ENCODE data around the gene PKD1L1.

- TF ChIP-seq, protein P1, sequence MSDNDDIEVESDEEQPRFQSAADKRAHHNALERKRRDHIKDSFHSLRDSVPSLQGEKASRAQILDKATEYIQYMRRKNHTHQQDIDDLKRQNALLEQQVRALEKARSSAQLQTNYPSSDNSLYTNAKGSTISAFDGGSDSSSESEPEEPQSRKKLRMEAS (IDR thresholded peaks at IDR 0.05): no peak
- TF ChIP-seq, protein P2, sequence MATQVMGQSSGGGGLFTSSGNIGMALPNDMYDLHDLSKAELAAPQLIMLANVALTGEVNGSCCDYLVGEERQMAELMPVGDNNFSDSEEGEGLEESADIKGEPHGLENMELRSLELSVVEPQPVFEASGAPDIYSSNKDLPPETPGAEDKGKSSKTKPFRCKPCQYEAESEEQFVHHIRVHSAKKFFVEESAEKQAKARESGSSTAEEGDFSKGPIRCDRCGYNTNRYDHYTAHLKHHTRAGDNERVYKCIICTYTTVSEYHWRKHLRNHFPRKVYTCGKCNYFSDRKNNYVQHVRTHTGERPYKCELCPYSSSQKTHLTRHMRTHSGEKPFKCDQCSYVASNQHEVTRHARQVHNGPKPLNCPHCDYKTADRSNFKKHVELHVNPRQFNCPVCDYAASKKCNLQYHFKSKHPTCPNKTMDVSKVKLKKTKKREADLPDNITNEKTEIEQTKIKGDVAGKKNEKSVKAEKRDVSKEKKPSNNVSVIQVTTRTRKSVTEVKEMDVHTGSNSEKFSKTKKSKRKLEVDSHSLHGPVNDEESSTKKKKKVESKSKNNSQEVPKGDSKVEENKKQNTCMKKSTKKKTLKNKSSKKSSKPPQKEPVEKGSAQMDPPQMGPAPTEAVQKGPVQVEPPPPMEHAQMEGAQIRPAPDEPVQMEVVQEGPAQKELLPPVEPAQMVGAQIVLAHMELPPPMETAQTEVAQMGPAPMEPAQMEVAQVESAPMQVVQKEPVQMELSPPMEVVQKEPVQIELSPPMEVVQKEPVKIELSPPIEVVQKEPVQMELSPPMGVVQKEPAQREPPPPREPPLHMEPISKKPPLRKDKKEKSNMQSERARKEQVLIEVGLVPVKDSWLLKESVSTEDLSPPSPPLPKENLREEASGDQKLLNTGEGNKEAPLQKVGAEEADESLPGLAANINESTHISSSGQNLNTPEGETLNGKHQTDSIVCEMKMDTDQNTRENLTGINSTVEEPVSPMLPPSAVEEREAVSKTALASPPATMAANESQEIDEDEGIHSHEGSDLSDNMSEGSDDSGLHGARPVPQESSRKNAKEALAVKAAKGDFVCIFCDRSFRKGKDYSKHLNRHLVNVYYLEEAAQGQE (IDR thresholded peaks at IDR 0.05; ENCODE audit: low read depth): no peak
- TF ChIP-seq CREB1 (IDR thresholded peaks at IDR 0.05; ENCODE audit: low read depth) (no peak), EP300 (IDR thresholded peaks at IDR 0.05; ENCODE audit: borderline replicate concordance) (no peak), TEAD4 (IDR thresholded peaks at IDR 0.05) (no peak), ZBTB7A (IDR thresholded peaks at IDR 0.05; ENCODE audit: low read depth) (no peak), TAF1 (IDR thresholded peaks at IDR 0.05; ENCODE audit: low read depth) (no peak)
Observed at GRCh38 chr7:47895026-47895425, 53.2 kb downstream of the PKD1L1 start.
